ENCODE measurements around the gene MTFP1. TPM values are rescaled to one million over a fixed set of nuclear protein-coding genes. Genes with fewer than 3 reads are reported as not detected.

Gene MTFP1
- total RNA-seq, 2 donors from 2014 or later: 9.9 to 18.5 TPM

DNA sequence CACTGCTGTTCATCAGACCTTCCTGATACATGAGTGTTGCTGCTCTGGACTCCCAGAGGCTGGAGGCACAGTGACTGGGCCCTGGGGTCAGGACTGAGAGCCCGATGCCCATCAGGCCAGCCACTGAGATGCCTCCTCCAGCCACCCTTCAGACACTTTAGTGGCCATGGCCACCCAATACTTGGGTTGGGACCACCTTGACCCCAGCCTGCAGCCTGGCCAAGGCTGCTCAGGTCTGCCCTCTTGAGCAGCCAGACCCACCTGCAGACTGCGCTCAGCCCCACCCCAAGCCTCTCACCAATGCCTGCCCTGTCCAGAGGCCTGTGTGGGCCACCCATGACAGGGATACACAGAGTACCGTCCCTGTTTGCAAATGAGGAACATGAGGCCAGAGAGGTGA lies 42.5 kb upstream of the MTFP1 start:
- intact Hi-C loops (cut with DNase I): loop anchor here (10.0 kb wide), 1 partner anchor 268 kb away; no protein-coding TSS in a partner anchor

DNA sequence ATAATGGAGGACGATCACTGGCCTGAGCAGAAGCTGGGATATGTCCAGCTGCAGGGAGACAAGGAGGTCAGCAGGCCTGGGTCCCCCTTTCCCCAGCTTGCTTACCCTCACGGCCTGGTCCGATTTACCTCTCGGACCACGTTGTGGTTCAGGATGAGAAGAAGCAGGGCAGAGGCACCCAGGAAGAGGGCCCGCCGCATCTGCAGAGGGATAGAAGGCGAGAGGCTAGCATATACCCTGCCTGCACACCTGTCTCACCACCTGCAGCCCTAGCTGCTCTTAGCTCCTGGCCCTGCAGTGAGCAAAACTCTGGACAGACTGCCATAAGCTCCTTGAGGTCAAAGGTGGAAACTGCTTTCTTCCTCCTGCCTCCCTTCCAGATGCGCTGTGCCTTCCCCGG lies 39.6 kb upstream of the MTFP1 start:
- Histone ChIP-seq H3K27ac (no peak overlapping the region), H3K9me3 (no peaks in the 10 kb centered on the region), H3K27me3 (no peaks in the 10 kb centered on the region), H3K4me1 (peaks cover 15% of the 10 kb centered on the region), H3K36me3 (replicated peaks in 1 of 2; ENCODE audit: insufficient read depth in 1 of 2, low read depth in 2 of 2) (no peaks in the 10 kb centered on the region), H3K4me3 (no peak overlapping the region)
- intact Hi-C loops (cut with DNase I): loop anchor here (10.0 kb wide), 1 partner anchor 271 kb away; no protein-coding TSS in a partner anchor
- DNase-seq (no peak), ATAC-seq (no peak)
- TF ChIP-seq POLR2A (IDR thresholded peaks at IDR 0.05): no peak
- TF ChIP-seq, protein P1, sequence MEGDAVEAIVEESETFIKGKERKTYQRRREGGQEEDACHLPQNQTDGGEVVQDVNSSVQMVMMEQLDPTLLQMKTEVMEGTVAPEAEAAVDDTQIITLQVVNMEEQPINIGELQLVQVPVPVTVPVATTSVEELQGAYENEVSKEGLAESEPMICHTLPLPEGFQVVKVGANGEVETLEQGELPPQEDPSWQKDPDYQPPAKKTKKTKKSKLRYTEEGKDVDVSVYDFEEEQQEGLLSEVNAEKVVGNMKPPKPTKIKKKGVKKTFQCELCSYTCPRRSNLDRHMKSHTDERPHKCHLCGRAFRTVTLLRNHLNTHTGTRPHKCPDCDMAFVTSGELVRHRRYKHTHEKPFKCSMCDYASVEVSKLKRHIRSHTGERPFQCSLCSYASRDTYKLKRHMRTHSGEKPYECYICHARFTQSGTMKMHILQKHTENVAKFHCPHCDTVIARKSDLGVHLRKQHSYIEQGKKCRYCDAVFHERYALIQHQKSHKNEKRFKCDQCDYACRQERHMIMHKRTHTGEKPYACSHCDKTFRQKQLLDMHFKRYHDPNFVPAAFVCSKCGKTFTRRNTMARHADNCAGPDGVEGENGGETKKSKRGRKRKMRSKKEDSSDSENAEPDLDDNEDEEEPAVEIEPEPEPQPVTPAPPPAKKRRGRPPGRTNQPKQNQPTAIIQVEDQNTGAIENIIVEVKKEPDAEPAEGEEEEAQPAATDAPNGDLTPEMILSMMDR (IDR thresholded peaks at IDR 0.05): no peak
- 92% methylated on average over 4 to 10 of the region's 10 CpGs for WGBS, 2 donors

More for the DNA sequence above, 42.5 kb upstream of the MTFP1 start:
- Histone ChIP-seq H3K4me1 (peaks cover 15% of the 10 kb centered on the region), H3K9me3 (no peaks in the 10 kb centered on the region), H3K36me3 (replicated peaks in 1 of 2; ENCODE audit: insufficient read depth in 1 of 2, low read depth in 2 of 2) (no peaks in the 10 kb centered on the region), H3K27ac (no peak overlapping the region), H3K27me3 (no peaks in the 10 kb centered on the region), H3K4me3 (no peak overlapping the region)
- WGBS, 2 donors: 75% methylated on average over 3 of the region's 3 CpGs; no CpG with 5 or more reads in 1 of the 2 donors
- DNase-seq (no peak), ATAC-seq (no peak)
- TF ChIP-seq, protein P1 (IDR thresholded peaks at IDR 0.05): no peak
- no peak for TF ChIP-seq POLR2A (IDR thresholded peaks at IDR 0.05)

DNA sequence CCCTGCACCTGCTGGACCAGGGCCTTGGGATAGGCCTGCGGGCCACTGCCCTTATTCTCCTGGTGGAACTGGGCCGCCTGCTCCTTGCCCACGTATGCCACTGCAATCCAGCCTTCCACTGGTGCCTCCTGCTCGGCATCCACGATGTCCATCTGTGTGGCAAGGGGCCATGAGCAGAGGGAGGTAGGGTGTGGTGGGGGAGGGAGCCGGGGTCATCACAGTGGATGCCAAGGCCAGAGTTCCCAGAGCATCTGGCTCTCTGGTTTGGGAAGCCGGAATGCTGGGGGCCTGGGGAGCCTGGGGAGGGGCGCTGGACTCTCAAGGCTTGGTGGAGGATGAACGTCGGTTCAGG lies 39.0 kb upstream of the MTFP1 start:
- Histone ChIP-seq H3K36me3 (replicated peaks in 1 of 2; ENCODE audit: insufficient read depth in 1 of 2, low read depth in 2 of 2) (no peaks in the 10 kb centered on the region), H3K27ac (peak overlapping the region in 3 of 4 donors; percentile 5 to 68 (median 59)), H3K9me3 (no peaks in the 10 kb centered on the region), H3K27me3 (no peaks in the 10 kb centered on the region), H3K4me1 (peaks cover 15% of the 10 kb centered on the region), H3K4me3 (peak overlapping the region; percentile 37 to 74)
- intact Hi-C loops (cut with DNase I): loop anchor here (10.0 kb wide), 1 partner anchor 272 kb away; no protein-coding TSS in a partner anchor
- WGBS, 2 donors: 22 to 26% methylated on average over 7 to 10 of the region's 10 CpGs
- ATAC-seq: no peak
- peak in 2 of 4 donors; percentile 23 to 24 for DNase-seq
- no peak for TF ChIP-seq POLR2A (IDR thresholded peaks at IDR 0.05)

DNA sequence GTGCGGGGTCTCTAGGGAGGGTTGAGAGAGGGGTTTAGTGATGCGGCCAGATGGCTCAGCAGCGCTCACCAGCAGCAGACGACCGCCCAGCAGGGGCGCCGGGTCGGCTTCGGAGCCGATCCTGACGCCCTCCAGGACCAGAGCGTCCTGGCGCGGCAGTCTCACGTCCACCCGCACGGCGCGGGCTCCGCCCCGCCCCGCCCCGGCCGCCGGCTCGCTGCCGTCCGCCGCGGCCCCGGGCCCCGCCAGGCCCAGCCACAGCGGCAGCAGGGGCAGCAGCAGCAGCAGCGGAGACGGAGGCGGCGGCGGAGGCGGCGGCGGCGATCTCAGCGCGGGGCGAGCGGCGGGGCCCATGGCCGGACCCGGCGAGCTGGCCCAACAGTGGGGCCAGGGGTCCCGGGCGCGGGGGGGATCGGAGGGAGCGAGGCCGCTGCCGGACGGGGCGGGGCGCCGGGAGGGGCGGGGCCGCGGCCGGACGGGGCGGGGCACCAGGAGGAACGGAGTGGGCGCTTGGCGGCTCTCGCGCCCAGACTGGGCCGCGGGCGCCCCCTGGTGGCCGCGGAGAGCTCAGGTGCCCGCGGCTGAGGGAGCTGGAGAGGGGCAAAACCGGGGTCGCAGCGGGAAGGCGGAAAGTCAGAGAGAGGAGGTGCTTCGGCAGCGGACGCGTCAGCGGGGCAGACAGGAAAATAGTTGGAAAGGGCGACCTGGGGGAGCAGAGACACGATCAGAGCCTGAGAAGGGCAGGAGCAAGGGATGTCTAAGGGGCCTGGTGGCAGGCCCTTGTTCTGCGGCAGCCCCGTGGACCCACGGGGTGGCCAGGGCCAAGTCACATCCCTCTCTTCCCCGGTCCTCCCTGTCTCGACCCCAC lies 38.4 kb upstream of the MTFP1 start, which contains the start of gene RNF215:
RNF215 (minus strand) TSS at position 452 of the 868 bp plus-strand sequence; CDS start at position 354, 98 bp downstream.
- TF ChIP-seq, protein P1 (IDR thresholded peaks at IDR 0.05): peak; percentile 86 to 96 (median 94)
- no peak for TF ChIP-seq POLR2A (IDR thresholded peaks at IDR 0.05)
- Histone ChIP-seq H3K27ac (peak within 1 kb of the TSS; percentile 5 to 78 (median 64)), H3K27me3 (no peaks in the 10 kb centered on the region), H3K4me1 (peaks cover 15% of the 10 kb centered on the region), H3K9me3 (no peaks in the 10 kb centered on the region), H3K4me3 (peak within 1 kb of the TSS; percentile 37 to 74), H3K36me3 (replicated peaks in 1 of 2; ENCODE audit: insufficient read depth in 1 of 2, low read depth in 2 of 2) (no peaks in the 10 kb centered on the region)
- intact Hi-C loops (cut with DNase I): loop anchor here (10.0 kb wide), 1 partner anchor 272 kb away; no protein-coding TSS in a partner anchor
- DNase-seq (peak; percentile 77 to 87 (median 84)), ATAC-seq (peak; percentile 94)
- 1% methylated on average over 18 to 68 of the region's 95 CpGs for WGBS, 2 donors

DNA sequence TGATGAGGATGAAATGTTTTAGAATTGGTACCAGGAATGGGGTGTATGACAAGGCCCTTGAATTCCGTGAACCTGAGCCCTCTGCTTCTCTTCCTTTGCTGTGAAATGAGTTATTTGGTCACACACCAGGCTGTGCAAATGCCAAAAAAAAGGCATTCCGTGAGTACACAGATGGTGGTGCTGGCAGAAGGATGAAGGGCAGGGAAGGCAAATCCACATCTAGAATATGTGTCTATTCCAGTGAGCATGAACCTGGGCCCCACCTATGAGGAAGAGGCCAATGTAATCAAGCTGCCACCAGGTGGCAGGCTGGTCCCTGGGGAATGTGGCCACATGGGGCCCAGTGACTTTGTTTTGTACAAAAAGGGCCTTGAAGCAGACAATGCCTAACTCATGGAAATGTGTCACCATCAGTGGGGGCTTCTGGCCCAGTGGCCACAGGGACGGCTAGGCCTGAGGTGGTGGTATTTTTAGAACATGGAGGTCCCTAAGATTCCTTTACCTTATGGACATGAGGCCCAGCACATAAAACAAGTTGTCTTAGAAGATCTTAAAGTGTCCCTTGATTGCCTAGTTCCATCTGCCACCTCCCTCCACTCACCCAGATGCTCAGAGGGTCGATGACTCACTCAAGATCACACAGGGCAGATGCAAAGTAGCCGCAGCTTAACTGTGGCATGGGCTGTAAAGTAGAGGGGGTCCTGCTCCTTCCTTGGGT lies 34.4 kb upstream of the MTFP1 start:
- peak; percentile 80 to 85 (median 82) for DNase-seq
- Histone ChIP-seq H3K27me3 (no peaks in the 10 kb centered on the region), H3K4me3 (no peak overlapping the region), H3K27ac (peak overlapping the region in 3 of 4 donors; percentile 19 to 41 (median 32)), H3K36me3 (replicated peaks in 1 of 2; ENCODE audit: insufficient read depth in 1 of 2, low read depth in 2 of 2) (no peaks in the 10 kb centered on the region), H3K9me3 (no peaks in the 10 kb centered on the region), H3K4me1 (peaks cover 10% of the 10 kb centered on the region)
- TF ChIP-seq, protein P1 (IDR thresholded peaks at IDR 0.05): peak; percentile 78 to 91 (median 88)
- no peak for TF ChIP-seq POLR2A (IDR thresholded peaks at IDR 0.05)
- 46 to 68% methylated on average over 3 to 5 of the region's 5 CpGs for WGBS, 2 donors
- intact Hi-C loops (cut with DNase I): loop anchor here (5.0 kb wide), 1 partner anchor 91 kb away; no protein-coding TSS in a partner anchor
- ATAC-seq: peak; percentile 52
